Karpas-422 (cell line): ENCODE data around the gene TTLL11. TPM values are rescaled to one million over a fixed set of nuclear protein-coding genes. Genes with fewer than 3 reads are reported as not detected.

Experiments
- DNase-seq: peaks from one replicate; pipeline ENCODE4 v3.0.0-alpha.2; 2015
- H2AFZ ChIP-seq: fragments of 200-600 bp; sonication (generic); 2 replicates; pipeline ENCODE4 v1.6.1; 2014; ENCODE audit warnings: antibody characterized with exemption, low read length, mixed read lengths
- H3K27ac ChIP-seq: fragments of 200-600 bp; sonication (generic); 2 replicates; pipeline ENCODE4 v1.5.1; 2014; ENCODE audit warnings: mild to moderate bottlenecking, low read length, moderate library complexity
- H3K27me3 ChIP-seq: fragments of 200-600 bp; sonication (generic); 2 replicates; pipeline ENCODE4 v1.6.1; 2014; ENCODE audit warnings: low read length, mixed read lengths
- H3K36me3 ChIP-seq: fragments of 200-600 bp; sonication (generic); 2 replicates; pipeline ENCODE4 v1.6.1; 2014; ENCODE audit warnings: low read length, mixed read lengths; ENCODE audit not compliant: insufficient read depth
- H3K4me1 ChIP-seq: fragments of 200-600 bp; sonication (generic); 2 replicates; pipeline ENCODE4 v1.6.1; 2014; ENCODE audit warnings: mild to moderate bottlenecking, low read length, mixed read lengths
- H3K4me2 ChIP-seq: fragments of 200-600 bp; sonication (generic); 2 replicates; pipeline ENCODE4 v1.6.1; 2014; ENCODE audit warnings: low read length, low read depth, mild to moderate bottlenecking; ENCODE audit not compliant: poor library complexity, severe bottlenecking
- H3K4me3 ChIP-seq: fragments of 200-600 bp; sonication (generic); 2 replicates; pipeline ENCODE4 v1.5.1; 2014; ENCODE audit warnings: mild to moderate bottlenecking, antibody characterized with exemption, low read length, mixed read lengths
- H3K79me2 ChIP-seq: fragments of 200-600 bp; sonication (generic); 2 replicates; pipeline ENCODE4 v1.6.1; 2014; ENCODE audit warnings: mild to moderate bottlenecking, low read length, mixed read lengths
- H3K9ac ChIP-seq: fragments of 200-600 bp; sonication (generic); 2 replicates; pipeline ENCODE4 v1.6.0; 2014; ENCODE audit warnings: low read length
- H3K9me2 ChIP-seq: fragments of 200-600 bp; sonication (generic), shearing (Covaris generic); replicated peaks from 2 replicates; pipeline ENCODE4 v1.6.0; 2014; ENCODE audit warnings: mild to moderate bottlenecking, low read length, moderate library complexity; ENCODE audit not compliant: insufficient read depth
- H3K9me3 ChIP-seq: fragments of 300-700, 200-600 bp; sonication (generic); 2 replicates; pipeline ENCODE4 v1.6.1; 2014; ENCODE audit warnings: low read length, mixed read lengths
- H4K20me1 ChIP-seq: fragments of 200-600 bp; sonication (generic); 2 replicates; pipeline ENCODE4 v1.6.1; 2014; ENCODE audit warnings: mild to moderate bottlenecking, antibody characterized with exemption, low read length, low read depth; ENCODE audit not compliant: insufficient read depth
- total RNA-seq: library from RNA; depleted of rRNA; stranded (reverse); fragments of >200 nt; shearing (Covaris generic); gene quantifications from 2 replicates; pipeline ENCODE4 v1.2.3, GENCODE V29; 2014; ENCODE audit warnings: low replicate concordance

Gene TTLL11
- total RNA-seq, 1 experiment from 2014 or later: 2.5 TPM

DNA sequence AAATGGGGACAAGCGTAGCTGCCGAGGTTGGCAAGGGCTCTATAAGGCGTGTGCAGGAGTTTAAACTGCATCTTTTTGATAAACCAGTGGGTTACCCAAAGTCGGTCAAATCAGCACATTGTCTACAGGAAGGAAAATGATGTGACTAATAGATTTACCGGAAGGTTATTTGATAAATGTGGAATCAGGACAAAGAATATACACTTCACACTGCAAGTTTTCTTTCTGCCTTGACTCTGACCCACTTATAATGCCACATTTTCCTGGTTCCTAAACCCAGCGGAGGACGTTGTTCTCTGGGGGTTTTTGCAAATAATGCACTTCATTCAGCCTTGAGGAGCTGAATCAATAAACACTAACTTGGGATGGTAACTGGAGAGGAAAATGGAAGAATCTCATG is 76.8 kb downstream of the TTLL11 start:
- H4K20me1 ChIP-seq: peaks cover 9% of the 10 kb centered on the region; the same call in 1 of the 2 replicates
- no peaks in the 10 kb centered on the region for H3K36me3 ChIP-seq
- no peaks in the 10 kb centered on the region for H3K9me2 ChIP-seq
- no peak overlapping the region for H3K9ac ChIP-seq
- peaks cover 4% of the 10 kb centered on the region; the same call in 1 of the 2 replicates for H3K4me1 ChIP-seq
- H3K4me2 ChIP-seq: no peak overlapping the region
- H2AFZ ChIP-seq: no peak overlapping the region
- no peak overlapping the region for H3K27ac ChIP-seq
- no peak overlapping the region for H3K4me3 ChIP-seq
- H3K79me2 ChIP-seq: no peaks in the 10 kb centered on the region
- H3K27me3 ChIP-seq: no peaks in the 10 kb centered on the region
- H3K9me3 ChIP-seq: no peaks in the 10 kb centered on the region
- DNase-seq: no peak

DNA sequence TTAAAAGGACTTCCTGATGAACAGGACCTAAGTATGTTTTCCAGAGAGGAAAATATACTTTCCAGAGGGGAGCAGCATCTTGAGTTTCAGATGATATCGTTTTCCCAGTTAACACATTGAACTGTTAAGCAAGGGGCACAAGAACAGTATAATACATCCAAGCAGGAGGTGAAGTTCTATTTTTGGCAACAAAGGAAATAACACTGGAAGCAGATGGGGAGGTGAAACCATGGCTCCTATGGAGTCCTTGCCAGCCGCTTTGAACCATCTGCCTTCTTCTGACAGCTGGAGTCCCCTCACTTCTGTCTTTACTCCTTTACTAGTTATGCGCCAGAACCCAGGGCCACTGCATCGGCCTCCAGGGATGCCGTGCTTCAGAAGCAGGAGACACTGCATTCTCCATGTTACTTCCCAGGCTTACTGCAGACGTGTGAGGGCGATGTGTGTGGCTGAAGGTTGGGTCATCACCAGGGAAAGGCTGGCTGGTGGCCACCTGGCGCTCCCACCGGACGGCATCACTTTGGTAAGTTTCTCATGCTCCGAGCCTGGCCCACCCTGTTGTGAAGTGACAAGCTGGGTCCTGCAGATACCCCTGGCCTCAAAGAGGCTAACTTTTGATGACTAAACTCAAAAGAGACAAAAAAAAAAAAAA is 77.8 kb downstream of the TTLL11 start:
- H3K36me3 ChIP-seq: no peaks in the 10 kb centered on the region
- H3K4me2 ChIP-seq: no peak overlapping the region
- no peak overlapping the region for H3K27ac ChIP-seq

GRCh38 chr9:122011818-122012498 is 81.2 kb downstream of the TTLL11 start:
- Histone ChIP-seq H3K27ac (no peak overlapping the region), H3K4me3 (no peak overlapping the region), H4K20me1 (0 out of 2 replicates have a peak, but pooled peaks cover 10% of the 10 kb centered on the region), H3K9me2 (no peaks in the 10 kb centered on the region), H3K79me2 (no peaks in the 10 kb centered on the region), H3K9me3 (no peaks in the 10 kb centered on the region), H3K9ac (no peak overlapping the region), H2AFZ (no peak overlapping the region), H3K36me3 (no peaks in the 10 kb centered on the region), H3K4me1 (peaks cover 1% of the 10 kb centered on the region; the same call in 1 of the 2 replicates), H3K27me3 (no peaks in the 10 kb centered on the region), H3K4me2 (no peak overlapping the region)
- no peak for DNase-seq

More for the DNA sequence above, 77.8 kb downstream of the TTLL11 start:
- H3K79me2 ChIP-seq: no peaks in the 10 kb centered on the region
- no peaks in the 10 kb centered on the region for H3K27me3 ChIP-seq
- DNase-seq: no peak
- no peaks in the 10 kb centered on the region for H3K9me3 ChIP-seq
- H3K4me1 ChIP-seq: peaks cover 4% of the 10 kb centered on the region; the same call in 1 of the 2 replicates
- H2AFZ ChIP-seq: no peak overlapping the region
- H3K4me3 ChIP-seq: no peak overlapping the region
- H3K9ac ChIP-seq: no peak overlapping the region
- no peaks in the 10 kb centered on the region for H3K9me2 ChIP-seq
- H4K20me1 ChIP-seq: 0 out of 2 replicates have a peak, but pooled peaks cover 6% of the 10 kb centered on the region

- Histone ChIP-seq H3K4me3 (no peak overlapping the region), H3K9me3 (no peaks in the 10 kb centered on the region), H3K36me3 (no peaks in the 10 kb centered on the region), H3K9me2 (no peaks in the 10 kb centered on the region), H3K27me3 (no peaks in the 10 kb centered on the region), H3K4me1 (no peaks in the 10 kb centered on the region), H2AFZ (no peak overlapping the region), H3K9ac (no peak overlapping the region), H3K79me2 (no peaks in the 10 kb centered on the region), H4K20me1 (0 out of 2 replicates have a peak, but pooled peaks cover 8% of the 10 kb centered on the region), H3K4me2 (no peak overlapping the region), H3K27ac (no peak overlapping the region)
- no peak for DNase-seq
These were observed 84.5 kb downstream of the TTLL11 start for GRCh38 chr9:122008559-122008958.

- H2AFZ ChIP-seq: no peak overlapping the region
- no peak overlapping the region for H3K4me2 ChIP-seq
- H3K9ac ChIP-seq: no peak overlapping the region
- no peaks in the 10 kb centered on the region for H3K9me2 ChIP-seq
- H3K27ac ChIP-seq: no peak overlapping the region
- H3K79me2 ChIP-seq: no peaks in the 10 kb centered on the region
- no peaks in the 10 kb centered on the region for H3K36me3 ChIP-seq
- no peaks in the 10 kb centered on the region for H3K4me1 ChIP-seq
- 0 out of 2 replicates have a peak, but pooled peaks cover 4% of the 10 kb centered on the region for H4K20me1 ChIP-seq
- no peaks in the 10 kb centered on the region for H3K27me3 ChIP-seq
- no peak overlapping the region for H3K4me3 ChIP-seq
- no peak for DNase-seq
- H3K9me3 ChIP-seq: no peaks in the 10 kb centered on the region
These were observed 85.3 kb downstream of the TTLL11 start for GRCh38 chr9:122007837-122008236.

- DNase-seq: no peak
- Histone ChIP-seq H3K4me1 (no peaks in the 10 kb centered on the region), H3K9me3 (no peaks in the 10 kb centered on the region), H4K20me1 (0 out of 2 replicates have a peak, but pooled peaks cover 4% of the 10 kb centered on the region), H3K9ac (no peak overlapping the region), H3K27me3 (no peaks in the 10 kb centered on the region), H3K9me2 (no peaks in the 10 kb centered on the region), H3K27ac (no peak overlapping the region), H3K36me3 (no peaks in the 10 kb centered on the region), H3K4me2 (no peak overlapping the region), H3K4me3 (no peak overlapping the region), H3K79me2 (no peaks in the 10 kb centered on the region), H2AFZ (no peak overlapping the region)
These were observed 87.5 kb downstream of the TTLL11 start for GRCh38 chr9:122005597-122005996.

- no peak overlapping the region for H3K27ac ChIP-seq
- no peaks in the 10 kb centered on the region for H3K9me2 ChIP-seq
- H4K20me1 ChIP-seq: 0 out of 2 replicates have a peak, but pooled peaks cover 4% of the 10 kb centered on the region
- H3K4me2 ChIP-seq: no peak overlapping the region
- H3K79me2 ChIP-seq: no peaks in the 10 kb centered on the region
- H2AFZ ChIP-seq: no peak overlapping the region
- H3K9me3 ChIP-seq: no peaks in the 10 kb centered on the region
- H3K36me3 ChIP-seq: no peaks in the 10 kb centered on the region
- peaks cover 5% of the 10 kb centered on the region for H3K4me1 ChIP-seq
- no peak overlapping the region for H3K9ac ChIP-seq
- H3K27me3 ChIP-seq: no peaks in the 10 kb centered on the region
- DNase-seq: no peak
- no peak overlapping the region for H3K4me3 ChIP-seq
These were observed 88.5 kb downstream of the TTLL11 start for GRCh38 chr9:122004589-122004988.

GRCh38 chr9:122001491-122002201 is 91.5 kb downstream of the TTLL11 start:
- Histone ChIP-seq H4K20me1 (no peaks in the 10 kb centered on the region), H3K9ac (no peak overlapping the region), H3K4me2 (no peak overlapping the region), H3K27me3 (no peaks in the 10 kb centered on the region), H3K4me1 (peaks cover 14% of the 10 kb centered on the region), H3K9me2 (no peaks in the 10 kb centered on the region), H3K27ac (no peak overlapping the region), H3K36me3 (no peaks in the 10 kb centered on the region), H2AFZ (no peak overlapping the region), H3K9me3 (no peaks in the 10 kb centered on the region), H3K79me2 (no peaks in the 10 kb centered on the region), H3K4me3 (no peak overlapping the region)
- no peak for DNase-seq
